Stimulated activated CD4-positive, alpha-beta T cell treated with anti-CD3 and anti-CD28 coated beads, Interleukin-12 subunit alpha, Interleukin-12 subunit beta, amount 100 ng/mL, for 48 hours (primary cell): ENCODE measurements around the gene NCKIPSD.

Source experiments
- DNase-seq, 3 donors: peaks; one replicate each; pipeline ENCODE4 v3.0.0-alpha.2; 2020; ENCODE audit warnings: low read depth in 2 of 3, low spot score in 1 of 3

NCKIPSD gene

DNA sequence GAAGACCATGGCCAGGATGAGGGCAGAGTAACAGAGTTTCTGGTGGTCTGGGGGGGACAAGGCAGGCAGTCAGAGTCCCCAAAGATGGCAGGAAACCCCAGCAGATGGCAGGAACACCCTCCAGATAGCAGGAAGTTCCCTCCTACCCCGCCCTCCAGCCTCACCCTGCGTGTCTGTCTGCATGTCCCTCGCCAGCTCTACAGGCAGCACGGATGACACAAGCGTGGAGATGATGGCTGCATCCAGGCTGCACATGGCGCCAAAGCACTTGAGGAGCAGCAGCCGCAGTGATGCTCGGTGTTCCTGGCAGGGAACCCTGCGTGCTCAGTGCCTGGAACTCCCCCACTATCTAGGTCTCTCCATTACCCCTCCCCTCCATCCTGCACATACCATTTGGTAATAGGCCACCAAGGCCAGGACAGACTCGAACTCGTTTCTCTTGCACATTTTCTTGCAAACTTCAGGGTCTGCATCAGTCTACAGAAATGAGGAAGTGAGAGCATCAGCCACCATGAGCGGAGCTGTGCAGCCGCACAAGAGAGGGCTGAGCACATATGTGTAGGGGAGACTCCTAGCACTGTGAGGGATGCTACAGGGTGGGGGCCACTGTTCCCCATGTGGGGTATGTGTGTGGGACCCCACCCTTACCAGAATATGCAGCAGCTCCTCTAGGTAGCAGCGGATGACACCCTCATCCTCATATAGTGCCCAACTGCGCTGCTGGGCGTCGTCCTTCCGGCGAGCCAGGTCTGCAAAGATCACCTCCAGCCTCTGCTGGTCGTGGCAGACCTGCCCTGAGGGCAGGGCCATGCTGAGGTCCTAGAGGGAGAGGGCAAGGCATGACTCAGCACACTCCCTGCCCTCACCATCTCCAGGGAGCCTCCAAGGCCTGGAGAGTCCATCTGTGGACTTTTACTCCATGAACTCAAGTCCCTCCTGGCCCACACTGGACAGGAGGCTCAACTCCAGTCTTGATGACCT, 6.0 kb downstream of the NCKIPSD start:
- no peak for DNase-seq

- DNase-seq: no peak
These were observed 6.9 kb downstream of the NCKIPSD start for GRCh38 chr3:48678566-48679380.

- DNase-seq: no peak
These were observed 7.7 kb downstream of the NCKIPSD start for GRCh38 chr3:48678056-48678455.

GRCh38 chr3:48674505-48674904, 11.2 kb downstream of the NCKIPSD start:
- DNase-seq: no peak

GRCh38 chr3:48672522-48672921, 13.2 kb downstream of the NCKIPSD start:
- no peak for DNase-seq

DNA sequence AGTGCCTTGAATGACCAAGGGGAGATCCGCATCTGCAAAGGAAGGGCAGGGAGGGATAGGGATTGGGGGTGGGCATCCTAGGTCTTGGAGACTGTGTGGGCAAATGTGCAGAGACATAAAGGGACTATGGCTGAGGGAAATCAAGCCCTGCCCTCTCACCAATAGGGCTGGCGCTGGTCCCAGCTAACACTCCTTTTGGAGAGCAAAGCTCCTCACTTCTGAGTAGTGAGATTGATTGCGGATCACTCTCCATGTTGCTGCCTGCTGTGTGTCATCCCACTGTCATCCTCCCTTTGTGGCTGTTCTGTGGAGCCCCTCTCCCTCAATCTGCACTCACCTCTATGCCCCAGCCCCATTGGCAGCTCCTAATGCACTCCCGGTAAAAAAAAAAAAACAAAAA, 20.8 kb downstream of the NCKIPSD start:
- no peak for DNase-seq

- no peak for DNase-seq
These were observed 21.4 kb downstream of the NCKIPSD start for GRCh38 chr3:48664313-48664644.

GRCh38 chr3:48663489-48664312, 22.0 kb downstream of the NCKIPSD start:
- DNase-seq: peak; percentile 89 to 91 (median 90)

DNA sequence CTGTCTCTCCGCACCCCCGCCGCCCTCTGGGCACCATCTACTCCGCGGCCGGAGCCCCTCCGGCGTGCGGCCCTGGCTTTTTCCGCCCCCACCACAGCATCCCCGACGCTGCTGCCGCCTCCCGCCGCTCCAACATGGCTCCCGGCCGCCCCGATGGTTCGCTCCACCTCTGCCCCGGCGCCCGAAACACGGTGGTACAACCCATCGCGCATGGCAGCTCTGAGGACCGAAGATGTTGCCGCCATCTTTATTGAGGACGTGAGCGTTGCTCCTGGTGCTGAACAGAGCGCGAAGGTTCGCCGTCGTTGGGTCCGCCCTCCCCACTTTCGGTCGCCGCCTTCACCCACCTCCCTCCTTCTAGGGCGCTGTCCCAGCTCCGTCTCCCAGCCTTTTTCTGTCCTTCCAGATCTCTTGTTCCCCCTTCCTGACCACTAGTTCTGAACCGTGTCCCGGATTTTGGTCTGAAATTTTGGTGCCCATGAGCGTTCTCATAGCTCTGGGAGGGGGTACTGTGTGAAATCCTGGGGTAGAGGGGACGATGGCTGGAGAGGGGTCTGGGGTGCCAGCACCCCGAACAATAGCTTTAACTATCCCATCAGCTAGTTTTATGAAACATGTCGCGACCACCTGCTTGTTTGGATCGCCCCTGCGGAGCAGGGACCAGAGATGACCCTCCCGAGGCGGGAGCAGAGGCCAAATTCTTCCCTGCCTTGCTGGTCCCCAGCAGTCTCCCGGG, 22.8 kb downstream of the NCKIPSD start, which contains the start of gene CELSR3:
TSS of gene CELSR3 (minus strand) at position 134 of the 736 bp plus-strand sequence. CDS start 252 bp downstream, outside the sequence.
- peak; percentile 43 to 67 (median 61) for DNase-seq

DNA sequence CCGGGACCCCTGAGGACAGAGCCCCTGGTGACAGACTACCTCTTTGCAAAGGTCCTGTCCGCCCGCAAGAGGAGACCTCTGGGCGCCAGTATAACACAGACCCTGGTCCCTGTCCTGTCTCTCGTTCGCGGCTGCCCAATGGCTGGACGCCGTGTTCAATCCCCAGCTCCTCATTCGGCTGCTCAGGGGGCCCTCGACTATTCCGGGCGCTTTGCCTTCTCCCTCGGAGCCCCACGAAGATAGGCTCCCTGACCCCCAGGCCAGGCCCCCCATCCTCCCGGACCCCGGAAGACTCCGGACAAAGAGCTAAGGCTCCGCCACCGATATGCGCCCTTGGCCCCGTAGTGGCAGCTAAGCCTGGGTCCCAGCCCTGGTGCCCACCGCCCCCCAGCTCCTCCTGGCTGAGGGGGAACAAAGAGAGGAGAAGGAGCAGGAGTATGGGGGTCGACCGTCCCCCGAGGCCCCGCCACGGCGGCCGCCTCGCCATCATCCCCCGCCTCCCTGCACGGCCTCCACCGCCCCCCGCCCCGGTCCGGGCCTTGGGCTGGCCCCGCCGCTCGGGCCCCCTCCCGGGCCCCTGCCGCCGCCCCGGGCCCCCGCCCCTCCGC, 23.5 kb downstream of the NCKIPSD start:
- DNase-seq: no peak

GRCh38 chr3:48661501-48662144, 24.1 kb downstream of the NCKIPSD start:
- peak; percentile 53 to 73 (median 58) for DNase-seq

- no peak for DNase-seq
These were observed 24.8 kb downstream of the NCKIPSD start for GRCh38 chr3:48660800-48661400.

- DNase-seq: no peak
These were observed 28.9 kb downstream of the NCKIPSD start for GRCh38 chr3:48656841-48657281.

- peak; percentile 75 to 80 (median 80) for DNase-seq
These were observed 29.5 kb downstream of the NCKIPSD start for GRCh38 chr3:48656061-48656840.

DNA sequence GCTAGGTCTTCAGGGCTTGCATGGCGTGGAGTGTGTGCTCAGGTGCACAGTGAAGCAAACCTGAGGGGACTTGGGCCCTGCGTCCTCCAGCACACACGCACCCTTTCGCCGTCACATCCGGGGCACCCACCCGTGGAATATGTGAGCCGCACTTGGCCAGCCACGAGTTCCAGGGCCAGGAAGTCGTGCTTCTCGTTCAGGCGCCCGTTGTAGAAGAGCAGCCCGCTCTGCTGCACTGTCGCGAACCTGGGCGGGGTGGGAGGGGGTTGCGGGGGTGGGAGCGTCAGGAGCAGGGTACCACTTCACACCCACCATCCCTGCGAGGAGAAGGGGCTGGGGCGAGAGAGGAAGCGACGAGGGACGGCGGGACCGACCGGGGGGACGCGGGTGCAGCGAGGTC, 30.1 kb downstream of the NCKIPSD start:
- peak in 2 of 3 donors; percentile 42 to 46 for DNase-seq

GRCh38 chr3:48655063-48655462, 30.7 kb downstream of the NCKIPSD start:
- DNase-seq: no peak

DNA sequence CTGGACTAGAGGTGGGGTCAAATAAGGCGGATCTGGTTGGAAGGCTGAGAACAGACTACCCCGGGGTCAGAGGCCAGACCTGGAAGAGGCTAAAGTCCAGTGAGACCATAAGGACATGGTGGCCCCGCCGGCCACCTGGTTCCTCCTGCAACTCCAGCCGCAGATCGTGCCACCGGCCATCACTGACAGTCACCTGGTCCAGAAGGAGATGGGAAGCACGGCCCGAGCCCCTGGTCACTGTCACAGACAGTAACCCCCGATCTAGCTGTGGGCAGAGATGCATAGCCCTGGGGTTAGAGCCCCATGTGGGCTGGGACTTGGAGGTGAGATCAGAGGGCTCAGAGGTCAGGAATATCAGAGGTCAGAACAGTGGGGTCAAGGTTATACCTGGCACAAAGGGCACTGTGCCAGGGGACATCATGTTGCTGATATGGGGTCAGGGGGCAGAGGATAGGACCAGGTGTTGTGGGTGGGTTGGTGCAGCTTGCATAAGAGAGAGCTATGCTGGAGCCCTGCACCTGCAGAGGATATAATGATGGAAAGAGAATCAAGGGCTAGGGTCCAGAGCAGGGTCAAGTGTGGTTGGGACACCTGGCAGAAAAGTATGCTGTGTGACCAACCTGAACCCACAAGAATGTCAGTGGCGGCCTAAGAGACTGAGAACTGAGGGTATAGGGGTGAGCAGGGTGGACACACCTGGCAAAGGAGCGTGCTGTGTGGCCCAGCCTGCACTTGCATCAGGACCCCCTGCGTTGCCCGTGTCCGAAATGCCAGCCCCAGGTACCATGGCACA, 32.6 kb downstream of the NCKIPSD start:
- DNase-seq: no peak
